Measurements from ENCODE around the gene TBC1D23. TPM values are rescaled to one million over a fixed set of nuclear protein-coding genes. Genes with fewer than 3 reads are reported as not detected.

Gene TBC1D23
- total and polyA plus RNA-seq, 2 experiments from 2014 or later: 22.4 to 34.4 TPM

- H3F3A ChIP-seq (replicated peaks; ENCODE audit: low read depth): no peaks in the 10 kb centered on the region
- no peak overlapping the region for H3K27ac ChIP-seq (ENCODE audit: low read depth)
- peaks cover 8% of the 10 kb centered on the region for H3K9me3 Mint-ChIP-seq
- H3K4me2 ChIP-seq: no peak overlapping the region
- no peak for DNase-seq (ENCODE audit: low spot score)
- H3K79me2 ChIP-seq (replicated peaks; ENCODE audit: insufficient read depth): no peaks in the 10 kb centered on the region
- H4K20me1 ChIP-seq (replicated peaks; ENCODE audit: insufficient read depth): no peaks in the 10 kb centered on the region
- 0 out of 2 replicates have a peak, but pooled peaks cover 5% of the 10 kb centered on the region for H3K9me2 ChIP-seq (ENCODE audit: insufficient read depth)
- ATAC-seq: no peak
- no peaks in the 10 kb centered on the region for H3K27me3 ChIP-seq (ENCODE audit: insufficient read depth)
- no peak overlapping the region for H3K4me3 ChIP-seq
- peaks cover 1% of the 10 kb centered on the region; the same call in 2 of the 3 replicates for H3K36me3 Mint-ChIP-seq (ENCODE audit: low read depth)
- TF ChIP-seq CTCF (conservative IDR thresholded peaks at IDR 0.05; ENCODE audit: low read depth in 2 of 2): no peak
- no peak for TF ChIP-seq ZNF331 (CRISPR knock-in tag; IDR thresholded peaks at IDR 0.05; ENCODE audit: low read depth)
- no peaks in the 10 kb centered on the region for H3K4me1 ChIP-seq (ENCODE audit: insufficient read depth)
- no peak overlapping the region for H3K4me3 Mint-ChIP-seq
- no peak overlapping the region for H2AFZ ChIP-seq
- H3K36me3 ChIP-seq (ENCODE audit: insufficient read depth): no peaks in the 10 kb centered on the region
- no peaks in the 10 kb centered on the region; the same call in 2 of the 3 replicates for H3K4me1 Mint-ChIP-seq
- no peak overlapping the region for H3K27ac Mint-ChIP-seq
- peaks cover 2% of the 10 kb centered on the region for H3K27me3 Mint-ChIP-seq (ENCODE audit: insufficient read depth, low read depth, poor library complexity)
Observed at GRCh38 chr3:100225883-100226282, 34.9 kb upstream of the TBC1D23 start.

GRCh38 chr3:100226712-100227429 is 33.9 kb upstream of the TBC1D23 start:
- no peak overlapping the region for H3K4me2 ChIP-seq
- H3K9me2 ChIP-seq (ENCODE audit: insufficient read depth): 0 out of 2 replicates have a peak, but pooled peaks cover 5% of the 10 kb centered on the region
- H3K27me3 ChIP-seq (ENCODE audit: insufficient read depth): no peaks in the 10 kb centered on the region
- H3K36me3 ChIP-seq (ENCODE audit: insufficient read depth): no peaks in the 10 kb centered on the region
- no peaks in the 10 kb centered on the region for H3K36me3 Mint-ChIP-seq (ENCODE audit: low read depth)
- no peak for ATAC-seq
- no peak for TF ChIP-seq EZH2phosphoT487 (IDR thresholded peaks at IDR 0.05; ENCODE audit: unreplicated experiment)
- TF ChIP-seq ZNF462 (CRISPR knock-in tag; IDR thresholded peaks at IDR 0.05): no peak
- no peak for TF ChIP-seq ZNF331 (CRISPR knock-in tag; IDR thresholded peaks at IDR 0.05; ENCODE audit: low read depth)
- no peak for TF ChIP-seq EZH2 (IDR thresholded peaks at IDR 0.05; ENCODE audit: low read depth, unreplicated experiment)
- no peak for TF ChIP-seq POLR2AphosphoS5 (IDR thresholded peaks at IDR 0.05; ENCODE audit: low read depth)
- no peak for TF ChIP-seq ZNF114 (CRISPR knock-in tag; IDR thresholded peaks at IDR 0.05)
- no peak for TF ChIP-seq JUNB (IDR thresholded peaks at IDR 0.05; ENCODE audit: unreplicated experiment)
- H3K4me1 Mint-ChIP-seq: no peaks in the 10 kb centered on the region; the same call in 2 of the 3 replicates
- H3K27me3 Mint-ChIP-seq (ENCODE audit: insufficient read depth, low read depth, poor library complexity): peaks cover 2% of the 10 kb centered on the region
- DNase-seq (ENCODE audit: low spot score): no peak
- H3K4me3 Mint-ChIP-seq: no peak overlapping the region
- no peaks in the 10 kb centered on the region for H3K79me2 ChIP-seq (replicated peaks; ENCODE audit: insufficient read depth)
- H3K27ac ChIP-seq (ENCODE audit: low read depth): no peak overlapping the region
- no peaks in the 10 kb centered on the region for H3F3A ChIP-seq (replicated peaks; ENCODE audit: low read depth)
- no peak overlapping the region for H2AFZ ChIP-seq
- no peak overlapping the region for H3K27ac Mint-ChIP-seq
- no peak overlapping the region for H3K4me3 ChIP-seq
- peaks cover 4% of the 10 kb centered on the region for H3K9me3 Mint-ChIP-seq
- no peaks in the 10 kb centered on the region for H3K4me1 ChIP-seq (ENCODE audit: insufficient read depth)
- H4K20me1 ChIP-seq (replicated peaks; ENCODE audit: insufficient read depth): no peaks in the 10 kb centered on the region

Measured in GM23338 (cell line).